HG03045 (cell line): ENCODE data around the gene TEX48.

ENCODE experiments used
- ATAC-seq: cut with Tn5 transposase; IDR thresholded peaks from one replicate; pipeline ENCODE4 v1.9.1; 2021; ENCODE audit warnings: mild to moderate bottlenecking, moderate library complexity; ENCODE audit not compliant: unreplicated experiment

Gene TEX48

GRCh38 chr9:114624677-114625076, 57.3 kb downstream of the TEX48 start:
- no peak for ATAC-seq

GRCh38 chr9:114621975-114622609, 59.9 kb downstream of the TEX48 start:
- no peak for ATAC-seq

- ATAC-seq: no peak
Observed at GRCh38 chr9:114621561-114621960, 60.4 kb downstream of the TEX48 start.

- ATAC-seq: no peak
Observed at GRCh38 chr9:114619191-114619761, 62.7 kb downstream of the TEX48 start.

- ATAC-seq: peak; percentile 60
Observed at GRCh38 chr9:114616684-114617520, 65.1 kb downstream of the TEX48 start.
